Natural killer cell (primary cell): Measurements from ENCODE around the gene LIN7B. TPM values are rescaled to one million over a fixed set of nuclear protein-coding genes. Genes with fewer than 3 reads are reported as not detected.
"Not testable (repeated sequence)": the region's sequence is repeated elsewhere in the genome, so short reads cannot be mapped to it uniquely, and the experiment has no call there.

ENCODE experiments used
- ATAC-seq, 3 donors: fragments of 150-1000 bp in 2 of 3; fragments of 200-7000 bp in 1 of 3; cut with Tn5 transposase; 1 replicate in 1 of 3; 2 replicates in 2 of 3; pipeline ENCODE4 v1.10.0; 2021; ENCODE audit warnings: mild to moderate bottlenecking in 2 of 3, moderate library complexity in 2 of 3
- DNase-seq, 2 donors: peaks; one replicate each; pipeline versions ENCODE4 v3.0.0 to v3.0.0-alpha.2; 2013 to 2021; ENCODE audit warnings: mixed read lengths in 1 of 2
- H3K27ac ChIP-seq: one replicate; pipeline ENCODE4 v1.5.1; 2013; ENCODE audit warnings: mild to moderate bottlenecking, low read length
- H3K27me3 ChIP-seq: one replicate; pipeline ENCODE4 v1.6.1; 2013; ENCODE audit warnings: low read length; ENCODE audit not compliant: control insufficient read depth, insufficient read depth
- H3K36me3 ChIP-seq: one replicate; pipeline ENCODE4 v1.6.1; 2013; ENCODE audit warnings: low read length; ENCODE audit not compliant: control insufficient read depth, insufficient read depth
- H3K4me1 ChIP-seq: one replicate; pipeline ENCODE4 v1.6.1; 2013; ENCODE audit warnings: low read length; ENCODE audit not compliant: control insufficient read depth, insufficient read depth
- H3K4me3 ChIP-seq: one replicate; pipeline ENCODE4 v1.5.1; 2013; ENCODE audit warnings: low read length
- H3K9me3 ChIP-seq: one replicate; pipeline ENCODE4 v1.6.1; 2013; ENCODE audit warnings: low read length; ENCODE audit not compliant: control insufficient read depth, insufficient read depth
- H3K27ac Mint-ChIP-seq, 2 donors: one replicate each; pipeline ENCODE4 v1.8.0; 2022; ENCODE audit warnings: mild to moderate bottlenecking in 2 of 2, mixed read lengths in 2 of 2, moderate library complexity in 1 of 2
- H3K27me3 Mint-ChIP-seq, 2 donors: one replicate each; pipeline ENCODE4 v1.8.0; 2022; ENCODE audit warnings: low read depth in 2 of 2, mixed read lengths in 2 of 2
- H3K36me3 Mint-ChIP-seq: one replicate; pipeline ENCODE4 v1.8.0; 2022; ENCODE audit warnings: mixed read lengths
- H3K4me1 Mint-ChIP-seq, 2 donors: one replicate each; pipeline ENCODE4 v1.8.0; 2022; ENCODE audit warnings: mixed read lengths in 2 of 2
- H3K4me3 Mint-ChIP-seq: one replicate; pipeline ENCODE4 v1.8.0; 2022; ENCODE audit warnings: mild to moderate bottlenecking, moderate library complexity, mixed read lengths
- H3K9me3 Mint-ChIP-seq, 2 donors: one replicate each; pipeline ENCODE4 v1.8.0; 2022; ENCODE audit warnings: mixed read lengths in 2 of 2
- WGBS: methylation state at CpG from one replicate; pipeline ENCODE4 v1.1.7; 2013; ENCODE audit warnings: missing lambda C conversion rate; ENCODE audit not compliant: insufficient coverage; 5-methylcytosine and 5-hydroxymethylcytosine counted together
- intact Hi-C: fragments of 100-400 bp; cut with micrococcal nuclease; formaldehyde crosslinking; loops from one replicate; pipeline ENCODE4 v1.14.2; 2022
- total RNA-seq, 4 donors: library from RNA; stranded (reverse); fragments of 120-200 nt in 1 of 4; gene quantifications; one replicate each; pipeline versions ENCODE4 v1.2.3 to v1.2.4, GENCODE V29; 2013 to 2022
- TF ChIP-seq, protein P1 (sequence below): fragments of 200-600 bp; IDR thresholded peaks from one replicate; pipeline ENCODE4 v1.8.0; 2022; ENCODE audit warnings: antibody characterized with exemption

The LIN7B gene
- total RNA-seq, 3 donors from 2014 or later (not counting 1 experiment from before 2014, with no cell fraction given) = 6.2 to 8.8 (median 6.5) TPM

DNA sequence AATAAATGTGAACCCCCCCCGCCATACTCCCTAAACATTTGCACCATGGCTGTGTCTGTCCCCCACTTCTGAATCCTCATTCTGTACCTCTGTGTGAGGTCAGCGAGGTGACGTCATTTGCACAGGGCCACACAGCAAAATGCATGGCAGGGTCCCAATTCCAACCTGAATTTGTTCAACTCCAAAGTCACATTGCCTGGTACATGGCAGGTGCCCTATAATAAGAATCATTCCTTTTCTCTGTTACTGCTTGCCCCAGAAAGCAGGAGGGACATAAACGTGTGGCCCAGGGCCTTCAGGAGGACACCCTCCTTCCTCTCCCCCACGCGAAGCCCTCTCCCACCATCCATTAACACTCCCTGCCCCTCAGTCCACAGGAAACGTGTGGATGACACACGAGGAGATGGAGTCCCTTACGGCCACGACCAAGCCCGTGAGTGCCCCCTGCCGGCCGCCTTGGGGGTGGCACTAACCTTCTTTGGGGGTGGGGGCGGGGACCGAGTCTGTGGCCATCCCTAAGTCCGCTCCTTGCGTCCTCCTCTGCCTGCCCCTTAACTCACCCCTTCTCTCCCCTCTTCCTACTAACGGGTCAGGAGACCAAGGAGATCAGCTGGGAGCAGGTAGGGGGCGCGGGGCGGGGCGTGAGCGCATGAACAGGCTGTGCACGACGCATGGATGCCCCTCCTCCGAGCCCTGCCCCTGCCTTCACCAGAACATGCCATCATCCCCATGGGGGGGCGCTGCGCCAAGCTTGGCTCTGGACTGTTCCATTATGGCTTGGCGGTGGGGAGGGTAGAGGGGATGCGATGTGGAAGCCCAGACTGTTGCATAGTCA, 31.6 kb downstream of the LIN7B start:
- peaks cover 43% of the 10 kb centered on the region for H3K4me1 ChIP-seq
- ATAC-seq (peak; percentile 48 to 69 (median 50)), DNase-seq (peak; percentile 80 to 83)
- intact Hi-C loops = loop anchor here (1.0 to 10.0 kb wide), 2 partner anchors 48 to 151 kb away; partner anchors contain the start of genes GYS1 and RUVBL2
- Mint-ChIP-seq H3K4me3 (no peak overlapping the region), H3K36me3 (no peaks in the 10 kb centered on the region), H3K27ac (peak overlapping the region in 1 of 2 donors; percentile 10), H3K27me3 (peaks cover 18 to 47% of the 10 kb centered on the region in 2 donors), H3K4me1 (peaks cover 29 to 47% of the 10 kb centered on the region in 2 donors), H3K9me3 (no peaks in the 10 kb centered on the region)
- H3K27ac ChIP-seq = no peak overlapping the region
- no peak overlapping the region for H3K4me3 ChIP-seq
- H3K27me3 ChIP-seq = peaks cover 25% of the 10 kb centered on the region
- TF ChIP-seq, protein P1, sequence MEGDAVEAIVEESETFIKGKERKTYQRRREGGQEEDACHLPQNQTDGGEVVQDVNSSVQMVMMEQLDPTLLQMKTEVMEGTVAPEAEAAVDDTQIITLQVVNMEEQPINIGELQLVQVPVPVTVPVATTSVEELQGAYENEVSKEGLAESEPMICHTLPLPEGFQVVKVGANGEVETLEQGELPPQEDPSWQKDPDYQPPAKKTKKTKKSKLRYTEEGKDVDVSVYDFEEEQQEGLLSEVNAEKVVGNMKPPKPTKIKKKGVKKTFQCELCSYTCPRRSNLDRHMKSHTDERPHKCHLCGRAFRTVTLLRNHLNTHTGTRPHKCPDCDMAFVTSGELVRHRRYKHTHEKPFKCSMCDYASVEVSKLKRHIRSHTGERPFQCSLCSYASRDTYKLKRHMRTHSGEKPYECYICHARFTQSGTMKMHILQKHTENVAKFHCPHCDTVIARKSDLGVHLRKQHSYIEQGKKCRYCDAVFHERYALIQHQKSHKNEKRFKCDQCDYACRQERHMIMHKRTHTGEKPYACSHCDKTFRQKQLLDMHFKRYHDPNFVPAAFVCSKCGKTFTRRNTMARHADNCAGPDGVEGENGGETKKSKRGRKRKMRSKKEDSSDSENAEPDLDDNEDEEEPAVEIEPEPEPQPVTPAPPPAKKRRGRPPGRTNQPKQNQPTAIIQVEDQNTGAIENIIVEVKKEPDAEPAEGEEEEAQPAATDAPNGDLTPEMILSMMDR = peak; percentile 92
- no peaks in the 10 kb centered on the region for H3K36me3 ChIP-seq
- 8% methylated on average over 30 of the region's 30 CpGs for WGBS
- H3K9me3 ChIP-seq = no peaks in the 10 kb centered on the region

DNA sequence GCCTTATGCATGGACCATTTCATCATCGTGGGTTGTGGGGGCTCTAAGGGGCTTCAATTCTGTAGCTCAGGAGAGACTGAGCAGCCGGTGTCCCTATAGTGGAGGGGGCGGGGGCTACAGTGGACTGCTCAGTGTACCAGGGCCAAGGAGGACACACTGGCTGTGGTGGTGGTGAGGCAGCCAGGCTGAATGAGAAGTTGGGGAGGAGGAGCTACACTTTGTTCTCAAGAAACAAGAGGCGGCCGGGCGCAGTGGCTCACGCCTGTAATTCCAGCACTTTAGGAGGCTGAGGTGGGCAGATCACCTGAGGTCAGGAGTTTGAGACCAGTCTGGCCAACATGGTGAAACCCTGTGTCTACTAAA, 32.2 kb downstream of the LIN7B start:
- WGBS = 63% methylated on average over 7 of the region's 7 CpGs
- ATAC-seq, H3K9me3 ChIP-seq, H3K27ac Mint-ChIP-seq, H3K9me3 Mint-ChIP-seq, DNase-seq, H3K4me3 ChIP-seq, H3K4me3 Mint-ChIP-seq, H3K27ac ChIP-seq, H3K36me3 Mint-ChIP-seq, H3K36me3 ChIP-seq: not testable (repeated sequence)
- H3K27me3 Mint-ChIP-seq = peaks cover 18 to 46% of the 10 kb centered on the region in 2 donors
- Histone ChIP-seq H3K4me1 (peaks cover 49% of the 10 kb centered on the region), H3K27me3 (peaks cover 27% of the 10 kb centered on the region)
- H3K4me1 Mint-ChIP-seq = peaks cover 32 to 53% of the 10 kb centered on the region in 2 donors
- intact Hi-C loops = loop anchor here (10.0 kb wide), 1 partner anchor 152 kb away; the partner anchor contains the start of genes GYS1 and RUVBL2

DNA sequence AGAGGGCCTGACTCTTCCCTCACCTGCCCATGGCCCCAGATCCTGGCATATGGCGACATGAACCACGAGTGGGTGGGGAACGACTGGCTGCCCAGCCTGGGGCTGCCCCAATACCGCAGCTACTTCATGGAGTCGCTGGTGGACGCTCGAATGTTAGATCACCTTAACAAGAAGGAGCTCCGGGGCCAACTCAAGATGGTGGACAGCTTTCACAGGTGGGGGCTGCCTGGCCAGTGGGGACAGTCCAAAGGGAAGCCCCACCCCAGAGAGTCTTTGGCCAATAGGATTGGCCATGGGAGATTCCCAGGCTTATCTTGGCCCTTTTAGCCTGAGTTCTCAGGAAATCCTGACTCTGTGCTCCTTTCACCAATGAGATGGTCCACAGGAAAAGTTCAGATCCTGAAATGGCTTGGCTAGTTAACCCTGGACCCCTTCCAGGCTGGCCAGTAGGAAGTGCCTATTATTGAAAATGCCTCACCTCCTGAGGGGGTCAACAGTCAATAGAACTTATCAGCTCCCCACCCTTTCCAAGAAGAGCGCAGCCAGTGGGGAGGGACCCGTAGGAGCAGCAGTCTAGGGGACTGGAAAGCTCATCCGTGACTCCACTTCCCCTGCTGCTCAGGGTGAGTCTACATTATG, 34.0 kb downstream of the LIN7B start:
- H3K9me3 ChIP-seq = no peaks in the 10 kb centered on the region
- H3K27me3 Mint-ChIP-seq = peaks cover 11 to 42% of the 10 kb centered on the region in 2 donors
- H3K4me1 ChIP-seq = peaks cover 47% of the 10 kb centered on the region
- H3K36me3 Mint-ChIP-seq = no peaks in the 10 kb centered on the region
- H3K4me3 ChIP-seq = no peak overlapping the region
- H3K4me1 Mint-ChIP-seq = peaks cover 28 to 54% of the 10 kb centered on the region in 2 donors
- no peak for ATAC-seq
- H3K27ac ChIP-seq = no peak overlapping the region
- intact Hi-C loops = loop anchor here (10.0 kb wide), 1 partner anchor 153 kb away; the partner anchor contains the start of genes GYS1 and RUVBL2
- whole genome bisulfite sequencing = 80% methylated on average over 11 of the region's 11 CpGs
- no peaks in the 10 kb centered on the region for H3K9me3 Mint-ChIP-seq
- TF ChIP-seq, protein P1 = no peak
- no peak overlapping the region for H3K27ac Mint-ChIP-seq
- DNase-seq = no peak
- H3K4me3 Mint-ChIP-seq = peak overlapping the region; percentile 77
- no peaks in the 10 kb centered on the region for H3K36me3 ChIP-seq
- H3K27me3 ChIP-seq = peaks cover 27% of the 10 kb centered on the region
